HUES64 (cell line): ENCODE data around the gene NF2.
A peak's percentile ranks its signal among the peaks of the same experiment; 100 is the strongest.

Experiments
- H3K27ac ChIP-seq: 2 replicates; pipeline ENCODE4 v1.7.0; 2013; ENCODE audit warnings: low read depth, low read length, inconsistent platforms
- H3K27me3 ChIP-seq: 2 replicates; pipeline ENCODE4 v1.6.1; 2013; ENCODE audit warnings: mild to moderate bottlenecking, low read length; ENCODE audit not compliant: insufficient read depth
- H3K36me3 ChIP-seq: 2 replicates; pipeline ENCODE4 v1.6.1; 2013; ENCODE audit warnings: mild to moderate bottlenecking, low read length; ENCODE audit not compliant: insufficient read depth
- H3K4me1 ChIP-seq: 2 replicates; pipeline ENCODE4 v1.6.1; 2013; ENCODE audit warnings: mild to moderate bottlenecking, low read length, moderate library complexity; ENCODE audit not compliant: insufficient read depth
- H3K4me3 ChIP-seq: 2 replicates; pipeline ENCODE4 v1.5.1; 2013; ENCODE audit warnings: mild to moderate bottlenecking, low read length, moderate library complexity
- H3K9ac ChIP-seq: 2 replicates; pipeline ENCODE4 v1.6.1; 2013; ENCODE audit warnings: mild to moderate bottlenecking, low read depth, low read length
- H3K9me3 ChIP-seq: 2 replicates; pipeline ENCODE4 v1.6.1; 2013; ENCODE audit warnings: low read depth, low read length; ENCODE audit not compliant: insufficient read depth
- WGBS: fragments of 150-250, 120-280 bp; methylation state at CpG from one replicate; pipeline ENCODE4 v1.1.7; 2013; ENCODE audit warnings: missing lambda C conversion rate; 5-methylcytosine and 5-hydroxymethylcytosine counted together

Gene NF2

DNA sequence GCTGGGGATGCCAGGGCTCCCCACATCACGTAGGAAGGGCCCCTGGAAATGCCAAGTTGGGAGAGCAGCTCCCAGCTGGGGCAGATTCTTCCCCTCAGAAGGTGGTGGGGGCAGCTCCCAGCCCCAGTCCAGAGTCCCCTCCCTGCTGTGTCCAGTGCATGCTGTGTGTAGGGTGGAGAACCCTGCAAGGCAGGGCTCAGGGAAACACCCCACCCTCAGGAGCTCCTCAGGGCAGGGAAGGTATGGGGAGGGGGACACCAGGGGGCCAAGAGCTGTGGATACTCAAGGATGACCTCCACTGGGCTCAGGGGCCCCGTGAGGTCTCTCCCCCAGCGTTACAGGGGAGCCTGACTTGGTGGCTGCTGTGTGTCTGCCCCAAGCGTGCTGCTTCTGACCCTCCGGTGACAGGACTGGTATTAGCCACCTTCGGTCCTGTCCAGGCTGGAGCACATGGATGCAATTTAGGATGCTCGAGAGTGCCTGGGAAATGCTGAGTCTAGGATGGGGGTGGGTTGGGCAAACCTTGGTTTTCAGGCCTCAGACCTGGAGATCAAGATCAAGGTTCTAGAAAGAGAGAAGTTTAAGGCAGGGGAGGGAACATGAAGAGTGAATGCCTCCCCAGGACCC lies 100.2 kb downstream of the NF2 start:
- H3K27me3 ChIP-seq, result peaks cover 51% of the 10 kb centered on the region
- H3K9ac ChIP-seq, result no peak overlapping the region
- H3K4me1 ChIP-seq, result peaks cover 45% of the 10 kb centered on the region
- 15% methylated on average over 7 of the region's 7 CpGs for WGBS
- H3K9me3 ChIP-seq, result no peaks in the 10 kb centered on the region
- H3K27ac ChIP-seq, result no peak overlapping the region; the same call in 1 of the 2 replicates
- peak overlapping the region; percentile 30 for H3K4me3 ChIP-seq
- no peaks in the 10 kb centered on the region for H3K36me3 ChIP-seq

DNA sequence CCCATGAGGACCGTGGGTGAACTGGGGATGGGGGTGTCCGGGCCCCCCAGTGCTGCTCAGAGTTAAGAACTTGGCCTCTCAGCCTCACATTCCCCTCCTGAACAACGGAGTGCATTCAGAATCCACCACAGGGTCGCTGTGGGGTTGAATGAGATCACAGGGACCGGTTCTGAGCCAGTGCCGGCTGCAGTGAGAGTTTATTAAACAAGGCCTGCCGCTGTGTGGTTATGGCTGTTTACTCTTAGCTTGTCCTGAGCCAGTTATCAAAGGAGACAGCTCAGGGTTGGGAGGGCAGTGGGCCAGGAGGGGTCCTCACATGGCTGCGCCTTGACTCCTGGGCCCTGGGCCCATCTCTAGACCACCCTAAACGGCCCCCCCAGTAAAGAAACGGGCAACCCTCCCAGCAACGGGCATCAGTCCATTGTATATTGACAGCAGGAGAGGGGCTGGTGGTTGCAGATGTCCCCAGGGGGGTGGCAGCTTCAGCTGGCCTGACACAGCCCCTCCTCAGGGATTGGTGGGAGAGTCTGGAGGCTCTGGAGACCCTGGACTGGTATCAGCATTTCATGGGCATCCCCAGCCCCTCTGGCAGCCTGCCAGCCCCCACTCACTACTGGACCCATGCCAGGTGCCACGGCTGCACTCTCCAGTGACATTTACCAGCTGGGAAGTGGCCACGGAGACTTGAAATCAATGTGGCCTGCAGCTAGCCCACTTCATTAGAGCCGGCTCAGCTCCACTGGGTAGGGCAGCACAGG lies 101.3 kb downstream of the NF2 start:
- peaks cover 45% of the 10 kb centered on the region for H3K4me1 ChIP-seq
- H3K4me3 ChIP-seq, result no peak overlapping the region
- H3K9ac ChIP-seq, result no peak overlapping the region
- no peak overlapping the region; the same call in 1 of the 2 replicates for H3K27ac ChIP-seq
- H3K9me3 ChIP-seq, result no peaks in the 10 kb centered on the region
- no peaks in the 10 kb centered on the region for H3K36me3 ChIP-seq
- peaks cover 51% of the 10 kb centered on the region for H3K27me3 ChIP-seq
- WGBS, result 35% methylated on average over 14 of the region's 14 CpGs

DNA sequence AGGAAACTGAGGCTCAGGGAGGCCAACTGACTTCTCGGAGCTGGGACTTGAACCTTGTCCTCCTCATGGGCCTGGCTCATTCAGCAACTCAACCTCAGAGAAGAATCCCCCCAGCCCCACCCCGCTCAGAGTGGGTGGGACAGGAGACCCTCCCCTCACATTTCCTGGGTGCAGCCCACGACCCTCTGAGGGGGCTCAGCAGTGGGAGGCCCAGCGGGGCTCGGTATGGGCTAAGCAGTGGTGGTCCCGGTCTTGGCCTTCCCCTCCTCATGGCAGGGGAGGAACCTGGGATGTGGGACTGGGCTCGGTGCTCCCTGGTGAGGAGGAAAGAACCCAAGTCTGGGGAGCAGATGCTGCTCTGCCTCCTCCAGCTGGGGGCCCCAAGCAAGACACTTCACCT lies 102.2 kb downstream of the NF2 start:
- Histone ChIP-seq H3K4me1 (peaks cover 37% of the 10 kb centered on the region), H3K27ac (no peak overlapping the region), H3K9me3 (no peaks in the 10 kb centered on the region)

DNA sequence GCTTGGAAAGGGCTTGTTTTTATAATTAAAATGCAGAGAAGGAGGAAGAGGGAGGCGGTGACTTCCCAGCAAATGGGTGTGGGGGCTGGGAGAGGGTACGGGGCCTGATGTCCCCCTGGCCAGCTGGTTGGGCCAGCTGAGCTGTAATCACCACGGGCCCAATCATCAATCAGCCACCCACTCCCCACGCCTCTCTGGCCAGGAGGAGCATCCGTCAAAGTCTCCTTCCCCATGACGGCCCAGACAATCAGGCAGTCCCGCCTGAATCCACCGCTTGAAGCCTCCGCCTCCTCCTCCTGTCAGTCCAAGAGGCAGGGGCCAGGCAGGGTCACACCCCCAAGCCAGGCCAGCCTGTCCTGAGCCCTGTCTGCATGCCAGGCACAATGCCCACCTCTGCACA lies 103.1 kb downstream of the NF2 start:
- 31% methylated on average over 9 of the region's 9 CpGs for WGBS
- H3K27me3 ChIP-seq, result peaks cover 41% of the 10 kb centered on the region
- no peak overlapping the region for H3K4me3 ChIP-seq
- H3K9me3 ChIP-seq, result no peaks in the 10 kb centered on the region
- H3K36me3 ChIP-seq, result no peaks in the 10 kb centered on the region
- H3K27ac ChIP-seq, result no peak overlapping the region
- peaks cover 31% of the 10 kb centered on the region for H3K4me1 ChIP-seq
- no peak overlapping the region for H3K9ac ChIP-seq

More for the DNA sequence above, 102.2 kb downstream of the NF2 start:
- Histone ChIP-seq H3K36me3 (no peaks in the 10 kb centered on the region), H3K27me3 (peaks cover 48% of the 10 kb centered on the region), H3K4me3 (no peak overlapping the region), H3K9ac (no peak overlapping the region)
- WGBS, result 89% methylated on average over 7 of the region's 7 CpGs

DNA sequence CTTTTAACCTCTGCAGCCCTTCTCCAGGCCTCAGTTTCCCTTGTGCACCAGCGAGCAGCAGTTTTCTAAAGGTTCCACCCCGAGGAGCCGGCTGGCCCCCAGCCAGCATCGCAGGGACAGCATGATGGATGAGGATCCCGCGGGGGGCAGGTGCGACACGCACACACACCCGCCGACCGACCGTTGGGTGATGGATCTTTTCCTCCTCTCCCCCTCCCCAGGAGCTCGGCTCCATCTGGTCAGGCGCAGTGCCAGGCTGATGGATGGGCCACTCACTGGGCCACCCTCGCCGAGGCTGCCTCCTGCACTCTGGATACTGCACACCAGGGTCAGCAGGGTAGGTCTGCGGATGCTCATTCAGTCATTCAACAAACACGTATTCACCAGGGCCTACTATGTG lies 103.6 kb downstream of the NF2 start:
- H3K27ac ChIP-seq, result no peak overlapping the region
- H3K9ac ChIP-seq, result no peak overlapping the region
- WGBS, result 91% methylated on average over 18 of the region's 18 CpGs
- H3K9me3 ChIP-seq, result no peaks in the 10 kb centered on the region
- H3K27me3 ChIP-seq, result peaks cover 36% of the 10 kb centered on the region
- no peaks in the 10 kb centered on the region for H3K36me3 ChIP-seq
- H3K4me1 ChIP-seq, result peaks cover 26% of the 10 kb centered on the region
- H3K4me3 ChIP-seq, result no peak overlapping the region

DNA sequence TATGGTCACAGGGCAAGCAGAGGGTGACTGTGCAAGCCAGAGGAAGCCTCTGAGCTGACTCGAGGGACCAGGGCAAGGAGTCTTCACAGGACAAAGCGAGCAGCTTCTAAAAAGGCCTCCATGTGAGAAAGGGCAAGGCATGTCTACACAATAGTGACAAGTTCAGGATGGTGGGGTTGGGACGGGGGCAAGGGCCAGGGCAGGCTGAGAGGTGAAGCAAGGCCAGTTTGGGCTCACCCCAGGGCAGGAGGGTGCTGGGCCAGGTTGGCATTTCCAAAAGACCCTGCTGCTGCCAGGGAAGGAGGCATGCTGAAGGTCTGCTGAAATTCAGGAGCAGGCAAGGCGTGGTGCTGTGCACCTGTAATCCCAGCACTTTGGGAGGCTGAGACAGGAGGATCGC lies 104.0 kb downstream of the NF2 start:
- H3K4me3 ChIP-seq, result no peak overlapping the region
- no peak overlapping the region for H3K27ac ChIP-seq
- no peaks in the 10 kb centered on the region for H3K36me3 ChIP-seq
- no peaks in the 10 kb centered on the region for H3K9me3 ChIP-seq
- no peak overlapping the region for H3K9ac ChIP-seq
- peaks cover 32% of the 10 kb centered on the region for H3K27me3 ChIP-seq
- WGBS, result 94% methylated on average over 5 of the region's 5 CpGs
- H3K4me1 ChIP-seq, result peaks cover 21% of the 10 kb centered on the region

DNA sequence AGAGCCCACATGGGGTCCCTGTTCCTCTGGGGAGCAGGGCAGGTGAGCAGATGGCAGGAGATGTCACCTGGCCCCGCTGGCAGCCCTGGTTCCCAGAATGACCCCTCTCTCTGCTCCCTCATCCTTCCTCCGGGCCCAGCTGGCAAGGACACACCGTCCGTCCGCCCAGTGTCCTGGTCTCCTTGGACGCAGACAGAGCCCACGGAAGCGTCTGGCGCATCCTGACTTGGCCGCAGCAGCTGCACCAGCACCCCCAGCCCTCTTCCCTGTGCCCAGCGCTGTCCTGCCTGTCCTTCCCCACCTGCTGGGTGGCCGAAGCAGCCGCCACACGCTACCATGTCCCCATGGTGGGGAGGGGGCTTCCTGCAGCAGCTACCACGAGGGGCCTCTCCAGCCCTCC lies 106.8 kb downstream of the NF2 start:
- Histone ChIP-seq H3K9me3 (no peaks in the 10 kb centered on the region), H3K4me1 (no peaks in the 10 kb centered on the region; the same call in 1 of the 2 replicates), H3K36me3 (no peaks in the 10 kb centered on the region), H3K27ac (no peak overlapping the region), H3K4me3 (no peak overlapping the region), H3K9ac (no peak overlapping the region), H3K27me3 (peaks cover 8% of the 10 kb centered on the region; the same call in 1 of the 2 replicates)
- 89% methylated on average over 15 of the region's 15 CpGs for WGBS

DNA sequence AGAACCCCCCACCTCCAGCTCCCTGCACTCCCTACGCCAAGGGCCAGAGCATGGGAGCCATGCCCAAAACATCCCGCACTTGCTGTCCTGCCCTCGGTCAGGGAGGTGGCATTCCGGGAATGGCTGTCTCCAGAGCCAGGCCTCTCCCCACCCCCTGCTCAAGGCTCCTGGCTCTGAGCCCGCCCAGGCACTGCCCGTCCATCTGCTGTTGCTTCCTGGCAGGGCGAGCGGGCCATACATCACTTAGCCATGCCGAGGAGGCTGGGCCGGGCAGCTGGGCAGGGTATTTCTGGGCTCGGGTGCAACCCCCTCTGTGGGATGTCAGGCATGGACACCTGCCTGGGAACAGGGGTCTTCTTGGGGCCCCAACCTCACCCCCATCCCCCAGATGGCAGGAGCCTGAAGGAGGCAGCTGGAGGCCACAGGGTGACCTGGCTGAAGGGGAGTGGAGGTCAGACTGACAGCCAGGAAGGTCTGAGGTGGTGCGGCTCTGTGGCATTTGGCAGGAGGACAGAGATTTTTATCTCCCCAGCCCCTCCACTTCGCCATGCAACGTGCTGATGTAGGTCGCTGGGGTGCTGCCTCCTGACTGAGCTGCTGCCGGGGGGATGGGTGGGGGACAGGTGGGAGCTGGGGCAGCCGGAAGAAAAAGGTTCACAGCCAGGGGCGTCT lies 107.6 kb downstream of the NF2 start:
- Histone ChIP-seq H3K27me3 (peaks cover 2% of the 10 kb centered on the region; the same call in 1 of the 2 replicates), H3K4me3 (no peak overlapping the region), H3K27ac (no peak overlapping the region), H3K4me1 (no peaks in the 10 kb centered on the region), H3K36me3 (no peaks in the 10 kb centered on the region), H3K9me3 (no peaks in the 10 kb centered on the region), H3K9ac (no peak overlapping the region)
- WGBS, result 88% methylated on average over 18 of the region's 18 CpGs

DNA sequence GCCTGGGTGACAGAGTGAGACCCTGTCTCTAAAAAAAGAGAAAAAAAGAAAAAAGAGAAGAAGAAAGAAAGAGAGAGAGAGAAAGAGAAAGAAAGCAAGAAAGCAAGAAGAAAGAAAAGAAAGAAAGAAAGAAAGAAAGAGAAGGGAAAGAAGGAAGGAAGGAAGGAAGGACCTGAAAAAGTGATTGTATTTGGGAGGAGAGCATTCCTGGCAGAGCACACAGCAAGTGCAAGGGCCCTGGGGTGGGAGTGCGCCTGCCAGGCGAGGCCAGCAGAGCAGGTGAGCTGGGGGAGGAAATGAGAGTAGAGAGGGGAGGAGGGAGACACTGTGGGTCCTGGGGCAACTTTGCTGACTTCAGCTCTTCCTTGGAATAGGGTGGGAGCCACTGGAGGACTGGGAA lies 108.7 kb downstream of the NF2 start:
- H3K9ac ChIP-seq, result no peak overlapping the region
- H3K36me3 ChIP-seq, result no peaks in the 10 kb centered on the region
- H3K4me1 ChIP-seq, result no peaks in the 10 kb centered on the region
- no peak overlapping the region for H3K4me3 ChIP-seq
- 88% methylated on average over 2 of the region's 2 CpGs for WGBS
- no peaks in the 10 kb centered on the region for H3K9me3 ChIP-seq
- H3K27ac ChIP-seq, result no peak overlapping the region
- peaks cover 4% of the 10 kb centered on the region for H3K27me3 ChIP-seq

DNA sequence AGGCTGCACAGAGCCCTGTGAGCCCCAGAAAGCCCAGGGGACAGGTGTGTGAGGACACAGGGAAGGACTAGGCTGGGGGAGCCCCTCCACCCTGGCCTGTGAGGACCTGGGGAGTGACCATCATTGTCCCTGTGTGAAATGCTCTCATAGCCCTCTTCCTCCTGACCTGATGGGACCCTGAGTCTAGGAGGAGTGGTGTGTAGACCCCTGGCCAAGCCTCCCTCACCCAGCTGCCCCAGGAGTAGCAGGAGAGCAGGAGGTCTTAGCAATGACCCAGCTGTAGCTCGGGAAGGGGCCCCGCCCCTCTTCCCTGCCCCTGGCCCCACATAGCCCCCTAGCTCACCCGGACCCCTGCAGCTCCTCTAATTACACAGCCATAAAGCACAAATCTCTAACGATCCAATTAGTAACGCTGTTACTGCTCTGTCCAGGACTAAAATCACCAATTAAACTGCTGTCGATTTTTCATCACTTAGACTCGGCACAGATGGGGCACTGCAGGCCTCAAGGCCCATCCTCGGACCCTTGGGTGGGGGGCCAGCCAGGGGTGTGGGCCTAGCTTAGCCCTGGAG lies 109.8 kb downstream of the NF2 start:
- Histone ChIP-seq H3K27me3 (peaks cover 14% of the 10 kb centered on the region), H3K36me3 (no peaks in the 10 kb centered on the region), H3K9ac (no peak overlapping the region), H3K27ac (no peak overlapping the region), H3K4me3 (no peak overlapping the region), H3K9me3 (no peaks in the 10 kb centered on the region), H3K4me1 (no peaks in the 10 kb centered on the region)
- 79% methylated on average over 8 of the region's 8 CpGs for WGBS

DNA sequence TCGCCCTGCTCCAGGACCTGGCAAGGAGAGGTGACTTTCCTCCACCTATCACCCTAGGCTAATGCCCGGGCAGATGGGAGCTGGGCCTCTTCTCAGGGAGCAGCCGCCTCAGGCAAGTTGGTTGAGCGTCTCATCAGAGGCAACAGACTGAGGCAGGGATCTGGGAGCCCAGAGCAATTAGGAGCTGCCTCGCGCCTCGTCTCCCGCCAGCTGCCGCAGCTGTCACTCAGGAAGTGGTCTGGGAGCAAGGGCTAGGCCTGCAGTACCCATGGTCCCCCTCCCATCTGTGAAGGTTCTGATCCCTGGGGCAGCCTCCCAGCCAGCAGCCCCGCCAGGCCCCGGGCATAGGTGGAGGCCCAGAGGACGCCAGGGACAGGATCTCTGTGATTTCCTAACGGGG lies 111.8 kb downstream of the NF2 start:
- 71% methylated on average over 13 of the region's 13 CpGs for WGBS
- Histone ChIP-seq H3K9ac (no peak overlapping the region), H3K4me1 (no peaks in the 10 kb centered on the region; the same call in 1 of the 2 replicates), H3K27ac (no peak overlapping the region), H3K4me3 (no peak overlapping the region), H3K9me3 (no peaks in the 10 kb centered on the region), H3K27me3 (peaks cover 32% of the 10 kb centered on the region), H3K36me3 (no peaks in the 10 kb centered on the region)
